ENCODE measurements around the gene RECQL. TPM values are rescaled to one million over a fixed set of nuclear protein-coding genes. Genes with fewer than 3 reads are reported as not detected.

The RECQL gene
- polyA plus RNA-seq, 1 of the 3 experiments (the other 2 are of a cell fraction), result 14.6 TPM

GRCh38 chr12:21539797-21540196 is 38.4 kb upstream of the RECQL start:
- Histone ChIP-seq H3F3A (replicated peaks; ENCODE audit: insufficient read depth) (no peaks in the 10 kb centered on the region), H3K9me2 (no peaks in the 10 kb centered on the region)
- CTCF ChIA-PET, result no interaction called here

More at GRCh38 chr12:21539797-21540196, 38.4 kb upstream of the RECQL start:
- Histone ChIP-seq H3K79me2 (ENCODE audit: insufficient read depth) (no peaks in the 10 kb centered on the region), H2AFZ (ENCODE audit: low read depth) (no peak overlapping the region), H4K20me1 (ENCODE audit: insufficient read depth) (no peaks in the 10 kb centered on the region), H3K9me3 (no peaks in the 10 kb centered on the region), H3K4me1 (ENCODE audit: control insufficient read depth in 1 of 2, insufficient read depth in 2 of 2, low read depth in 1 of 2, low read length in 1 of 2) (no peaks in the 10 kb centered on the region), H3K4me2 (no peak overlapping the region), H3K27me3 (ENCODE audit: insufficient read depth) (peaks cover 9% of the 10 kb centered on the region; the same call in 1 of the 2 replicates), H3K4me3 (ENCODE audit: low read depth in 2 of 2, low read length in 1 of 2) (no peak overlapping the region), H3K36me3 (replicated peaks in 1 of 2; ENCODE audit: control insufficient read depth in 1 of 2, insufficient read depth in 2 of 2, low read length in 1 of 2) (no peaks in the 10 kb centered on the region), H3K27ac (ENCODE audit: low read depth in 2 of 2, low read length in 1 of 2) (no peak overlapping the region), H3K9ac (no peak overlapping the region)
- POLR2A ChIA-PET, result no interaction called here
- no peak for DNase-seq
- TF ChIP-seq USF1 (IDR thresholded peaks at IDR 0.05; ENCODE audit: borderline replicate concordance, low read depth), result no peak
- TF ChIP-seq RCOR1 (IDR thresholded peaks at IDR 0.05; ENCODE audit: low read length), result no peak
- no peak for TF ChIP-seq CTCF (IDR thresholded peaks at IDR 0.05)
- TF ChIP-seq ELF1 (IDR thresholded peaks at IDR 0.05), result no peak
- no peak for TF ChIP-seq GABPA (IDR thresholded peaks at IDR 0.05; ENCODE audit: low read depth)
- no peak for TF ChIP-seq RFX5 (IDR thresholded peaks at IDR 0.05; ENCODE audit: low read length)
- no peak for TF ChIP-seq MAX (IDR thresholded peaks at IDR 0.05; ENCODE audit: low read depth)
- TF ChIP-seq YY1 (IDR thresholded peaks at IDR 0.05; ENCODE audit: low read depth), result no peak
- TF ChIP-seq POLR2AphosphoS5 (IDR thresholded peaks at IDR 0.05; ENCODE audit: low read depth, low read length), result no peak
- TF ChIP-seq FOXJ3 (CRISPR knock-in tag; IDR thresholded peaks at IDR 0.05), result no peak
- no peak for TF ChIP-seq ZBTB33 (IDR thresholded peaks at IDR 0.05; ENCODE audit: borderline replicate concordance, low read depth)
- no peak for TF ChIP-seq NRF1 (IDR thresholded peaks at IDR 0.05; ENCODE audit: low read depth, low read length)
- no peak for TF ChIP-seq USF2 (IDR thresholded peaks at IDR 0.05; ENCODE audit: borderline replicate concordance, low read depth, low read length)
- no peak for TF ChIP-seq PBX3 (IDR thresholded peaks at IDR 0.05)
- TF ChIP-seq IRF3 (IDR thresholded peaks at IDR 0.05; ENCODE audit: low read depth, low read length), result no peak
- TF ChIP-seq GATA2 (CRISPR knock-in tag; IDR thresholded peaks at IDR 0.05), result no peak
- no peak for TF ChIP-seq REST (IDR thresholded peaks at IDR 0.05; ENCODE audit: low read depth, low read length)
- no peak for TF ChIP-seq EZH2phosphoT487 (IDR thresholded peaks at IDR 0.05; ENCODE audit: borderline replicate concordance, low read depth)
- no peak for TF ChIP-seq TAF1 (IDR thresholded peaks at IDR 0.05; ENCODE audit: borderline replicate concordance, low read depth, low read length)

All from SK-N-SH (cell line).